Renal pelvis (tissue), 12 donors: Measurements from ENCODE around the gene ZBTB42. TPM values are rescaled to one million over a fixed set of nuclear protein-coding genes. Genes with fewer than 3 reads are reported as not detected.

ENCODE experiments used
- DNase-seq: peaks from one replicate; pipeline ENCODE4 v3.0.0-alpha.2; 2013
- long read RNA-seq, 16 experiments: transcript quantifications; one replicate each; lab custom pipeline, GENCODE V29; 2026
- polyA plus RNA-seq, 3 donors: library from polyadenylated mRNA; unstranded; fragments of 120-200 nt; gene quantifications; one replicate each; pipeline ENCODE4 v1.2.1, GENCODE V29; 2013; ENCODE audit not compliant: insufficient read length in 3 of 3

ZBTB42 gene
- 1 to 10 TPM; 4.7 to 5.4 (median 5.1) TPM for polyA plus RNA-seq
- long read RNA-seq, donor 1, transcript ZBTB42-201 (1 exons, 3,800 nt): major isoform, 8 of 9 reads
- long read RNA-seq, donor 1, partial matches to known transcripts: 0 of 9 reads
- long read RNA-seq, donor 1, other reads (novel, unspliced or antisense): 0 of 9 reads
- long read RNA-seq, donor 2, transcript ZBTB42-201 (1 exons, 3,800 nt): major isoform, 10 of 11 reads
- long read RNA-seq, donor 2, partial matches to known transcripts: 0 of 11 reads
- long read RNA-seq, donor 2, other reads (novel, unspliced or antisense): 0 of 11 reads
- long read RNA-seq, donor 3, transcript ZBTB42-201 (1 exons, 3,800 nt): major isoform, 9 of 10 reads
- long read RNA-seq, donor 3, partial matches to known transcripts: 0 of 10 reads
- long read RNA-seq, donor 3, other reads (novel, unspliced or antisense): 0 of 10 reads
- long read RNA-seq, donor 4, partial matches to known transcripts: 0 of 5 reads
- long read RNA-seq, donor 4, other reads (novel, unspliced or antisense): 0 of 5 reads
- long read RNA-seq, donor 5, partial matches to known transcripts: 0 of 2 reads
- long read RNA-seq, donor 5, other reads (novel, unspliced or antisense): 0 of 2 reads
- long read RNA-seq, donor 6, transcript ZBTB42-201 (1 exons, 3,800 nt): major isoform, 6 of 6 reads
- long read RNA-seq, donor 6, partial matches to known transcripts: 0 of 6 reads
- long read RNA-seq, donor 6, other reads (novel, unspliced or antisense): 0 of 6 reads
- long read RNA-seq, donor 7, transcript ZBTB42-201 (1 exons, 3,800 nt): major isoform, 5 of 5 reads
- long read RNA-seq, donor 7, partial matches to known transcripts: 0 of 5 reads
- long read RNA-seq, donor 7, other reads (novel, unspliced or antisense): 0 of 5 reads
- long read RNA-seq, donor 8, partial matches to known transcripts: 0 of 5 reads
- long read RNA-seq, donor 8, other reads (novel, unspliced or antisense): 0 of 5 reads
- long read RNA-seq, donor 9, transcript ZBTB42-201 (1 exons, 3,800 nt): major isoform, 7 of 8 reads
- long read RNA-seq, donor 9, partial matches to known transcripts: 0 of 8 reads
- long read RNA-seq, donor 9, other reads (novel, unspliced or antisense): 0 of 8 reads
- long read RNA-seq, donor 10, transcript ZBTB42-201 (1 exons, 3,800 nt): major isoform, 8 of 9 reads
- long read RNA-seq, donor 10, partial matches to known transcripts: 0 of 9 reads
- long read RNA-seq, donor 10, other reads (novel, unspliced or antisense): 0 of 9 reads
- long read RNA-seq, donor 11, partial matches to known transcripts: 0 of 4 reads
- long read RNA-seq, donor 11, other reads (novel, unspliced or antisense): 0 of 4 reads
- long read RNA-seq, donor 12, partial matches to known transcripts: 0 of 3 reads
- long read RNA-seq, donor 12, other reads (novel, unspliced or antisense): 0 of 3 reads
- long read RNA-seq, donor 13, partial matches to known transcripts: 0 of 2 reads
- long read RNA-seq, donor 13, other reads (novel, unspliced or antisense): 0 of 2 reads
- long read RNA-seq, donor 14: 0 reads
- long read RNA-seq, donor 15: 0 reads
- long read RNA-seq, donor 16, transcript ZBTB42-201 (1 exons, 3,800 nt): major isoform, 11 of 12 reads
- long read RNA-seq, donor 16, partial matches to known transcripts: 0 of 12 reads
- long read RNA-seq, donor 16, other reads (novel, unspliced or antisense): 0 of 12 reads

DNA sequence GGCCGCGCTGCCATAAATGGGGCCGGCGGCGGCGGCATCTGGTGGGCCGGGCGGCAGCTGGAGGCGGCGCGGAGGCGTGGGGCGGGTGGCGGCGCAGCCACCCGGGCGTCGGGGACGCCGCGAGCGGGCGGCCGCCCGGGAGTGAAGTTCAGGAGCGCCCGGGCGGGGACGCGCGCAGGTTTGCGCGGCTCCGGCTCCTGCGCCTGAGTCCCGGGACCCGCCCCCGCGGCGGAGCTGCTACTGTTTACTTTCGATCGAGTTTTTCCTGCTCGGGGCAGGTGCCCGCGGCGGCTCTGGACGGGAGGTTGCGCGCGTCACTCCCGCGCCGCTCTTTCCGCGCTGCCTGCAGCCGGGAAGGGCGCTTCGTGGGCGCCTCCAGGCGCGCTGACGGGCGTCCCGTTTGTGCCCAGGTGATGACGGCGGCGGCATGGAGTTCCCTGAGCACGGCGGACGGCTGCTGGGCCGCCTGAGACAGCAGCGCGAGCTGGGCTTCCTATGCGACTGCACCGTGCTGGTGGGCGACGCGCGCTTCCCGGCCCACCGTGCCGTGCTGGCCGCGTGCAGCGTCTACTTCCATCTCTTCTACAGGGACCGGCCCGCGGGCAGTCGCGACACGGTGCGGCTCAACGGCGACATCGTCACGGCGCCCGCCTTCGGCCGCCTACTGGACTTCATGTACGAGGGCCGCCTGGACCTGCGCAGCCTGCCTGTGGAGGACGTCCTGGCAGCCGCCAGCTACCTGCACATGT, at the start of gene ZBTB42:
ZBTB42 (plus strand) TSS at position 331 of the 749 bp plus-strand sequence; CDS start at position 428, 97 bp downstream.
- DNase-seq: no peak

DNA sequence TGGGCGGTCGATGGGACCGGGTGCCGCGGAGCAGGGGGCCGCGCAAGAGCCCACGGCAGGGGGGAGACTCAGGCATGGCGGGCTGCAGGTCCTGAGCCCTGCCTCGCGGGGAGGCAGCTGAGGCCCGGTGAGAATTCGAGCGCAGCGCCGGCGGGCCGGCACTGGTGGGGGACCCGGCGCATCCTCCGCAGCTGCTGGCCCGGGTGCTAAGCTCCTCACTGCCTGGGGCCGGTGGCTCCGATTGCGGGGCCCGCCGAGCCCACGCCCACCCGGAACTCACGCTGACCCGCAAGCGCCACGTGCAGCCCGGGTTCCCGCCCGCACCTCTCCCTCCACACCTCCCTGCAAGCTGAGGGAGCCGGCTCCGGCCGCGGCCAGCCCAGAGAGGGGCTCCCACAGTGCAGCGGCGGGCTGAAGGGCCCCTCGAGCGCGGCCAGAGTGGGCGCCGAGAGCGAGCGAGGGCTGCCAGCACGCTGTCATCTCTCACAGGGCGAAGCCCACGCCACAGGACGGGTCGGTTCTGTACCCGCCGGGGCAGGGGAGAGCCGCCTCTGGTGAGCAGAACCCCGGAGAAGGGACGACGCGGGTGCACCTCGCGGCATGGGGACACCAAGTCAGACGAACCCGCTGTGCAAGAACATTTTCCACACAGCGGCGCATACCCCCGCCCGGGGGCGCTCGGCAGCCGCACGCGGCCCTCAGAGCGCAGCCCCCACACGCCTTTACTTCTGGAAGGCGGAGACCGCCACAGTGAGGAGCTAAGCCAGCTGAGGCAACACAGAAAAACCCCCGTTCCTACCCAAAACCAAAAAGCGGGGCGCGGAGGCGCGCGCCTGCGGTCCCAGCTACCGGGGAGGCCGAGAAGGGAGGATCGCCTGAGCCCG, 49.1 kb upstream of the ZBTB42 start:
- no peak for DNase-seq

DNA sequence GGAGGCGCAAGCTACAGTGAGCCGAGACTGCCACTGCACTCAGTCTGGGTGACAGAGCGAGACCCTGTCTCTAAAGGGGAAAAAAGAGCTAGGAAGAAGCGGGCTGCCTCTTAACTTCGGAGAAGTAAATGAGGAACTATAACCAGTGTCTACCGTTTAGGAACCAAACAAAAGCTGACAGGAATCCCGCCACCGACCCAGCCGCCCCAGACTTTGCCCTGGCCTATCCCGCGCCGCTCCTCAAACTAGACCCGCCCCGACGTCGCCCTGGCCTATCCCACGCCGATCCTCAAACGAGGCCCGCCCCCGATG, 48.5 kb upstream of the ZBTB42 start:
- no peak for DNase-seq

- peak; percentile 99 for DNase-seq
Measured at GRCh38 chr14:104752735-104753527, 48.0 kb upstream of the ZBTB42 start, which contains the start of gene SIVA1. Gene SIVA1 (plus strand): TSS chr14:104753147. CDS start chr14:104753202, 55 bp downstream.

DNA sequence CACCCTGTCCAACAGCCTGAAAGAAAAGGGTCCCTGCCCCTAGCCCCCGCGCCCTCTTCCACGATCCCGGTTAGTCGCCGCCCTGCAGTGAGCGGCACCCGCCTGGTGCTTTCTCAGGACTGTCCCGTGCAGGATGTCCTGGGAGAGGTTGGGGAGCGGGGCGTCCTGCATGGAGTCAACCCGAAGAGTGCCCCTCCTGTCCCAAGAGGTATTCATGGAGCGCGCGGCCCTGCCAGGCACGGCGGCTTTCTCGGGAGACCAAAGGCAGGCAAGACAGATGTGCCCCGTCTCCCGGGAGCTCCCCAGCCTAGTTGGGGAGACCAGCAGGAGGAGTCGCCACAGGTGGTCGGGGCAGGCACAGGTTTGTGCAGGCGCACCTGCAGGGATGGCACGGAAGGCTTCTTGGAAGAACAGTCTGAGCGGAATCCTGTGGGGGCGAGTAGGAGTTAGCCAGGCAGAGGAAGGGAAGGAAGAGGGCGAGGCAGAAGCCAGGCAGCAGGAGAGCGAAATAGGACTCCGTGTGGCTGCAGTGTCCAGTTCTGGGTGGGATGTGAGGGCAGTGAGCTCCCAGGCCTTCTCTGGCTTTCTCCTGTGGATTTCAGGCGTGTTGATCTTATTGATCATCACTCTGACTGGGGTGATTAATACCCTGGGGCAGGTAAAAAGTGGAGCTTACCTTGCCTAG, 47.2 kb upstream of the ZBTB42 start:
- no peak for DNase-seq

- DNase-seq: no peak
Measured at GRCh38 chr14:104754213-104754851, 46.6 kb upstream of the ZBTB42 start.

- DNase-seq: no peak
Measured at GRCh38 chr14:104755621-104756020, 45.3 kb upstream of the ZBTB42 start.

GRCh38 chr14:104756477-104757237, 44.2 kb upstream of the ZBTB42 start:
- DNase-seq: no peak

- no peak for DNase-seq
Measured at GRCh38 chr14:104757238-104757585, 43.7 kb upstream of the ZBTB42 start.

DNA sequence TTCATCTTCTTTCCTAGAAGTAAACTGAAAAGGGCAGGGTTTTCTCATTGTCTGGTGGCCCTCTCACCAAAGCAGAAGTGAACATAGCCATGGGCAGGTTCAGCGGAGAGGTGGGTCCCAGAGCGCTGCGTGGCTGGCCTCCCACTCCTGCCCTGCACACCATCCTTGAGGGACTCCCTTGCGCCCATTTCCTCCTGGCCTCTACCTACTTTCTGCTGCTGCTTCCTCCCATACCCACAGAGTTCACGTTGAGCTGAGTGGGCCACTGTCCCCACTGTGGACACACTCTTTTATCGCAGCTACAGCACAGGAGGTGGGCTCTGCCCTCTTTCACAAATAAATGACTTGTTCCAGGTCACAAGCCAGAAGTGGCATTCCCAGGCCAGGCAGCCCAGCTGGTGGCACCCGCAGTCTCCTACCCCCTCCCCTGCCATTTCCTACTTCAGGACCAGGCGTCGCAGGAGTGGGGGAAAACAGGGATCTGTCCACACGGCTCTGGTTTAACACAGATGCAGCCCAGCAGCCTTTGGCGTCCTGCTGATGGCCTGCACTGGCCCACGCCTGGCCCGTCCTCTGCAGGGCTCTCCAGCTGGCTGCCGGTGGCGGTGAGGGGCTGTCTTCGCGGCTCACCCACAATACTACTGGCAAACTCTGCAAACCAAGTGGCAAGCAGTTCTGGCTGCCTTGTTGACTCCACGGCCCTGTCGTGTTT, 43.1 kb upstream of the ZBTB42 start:
- no peak for DNase-seq

DNA sequence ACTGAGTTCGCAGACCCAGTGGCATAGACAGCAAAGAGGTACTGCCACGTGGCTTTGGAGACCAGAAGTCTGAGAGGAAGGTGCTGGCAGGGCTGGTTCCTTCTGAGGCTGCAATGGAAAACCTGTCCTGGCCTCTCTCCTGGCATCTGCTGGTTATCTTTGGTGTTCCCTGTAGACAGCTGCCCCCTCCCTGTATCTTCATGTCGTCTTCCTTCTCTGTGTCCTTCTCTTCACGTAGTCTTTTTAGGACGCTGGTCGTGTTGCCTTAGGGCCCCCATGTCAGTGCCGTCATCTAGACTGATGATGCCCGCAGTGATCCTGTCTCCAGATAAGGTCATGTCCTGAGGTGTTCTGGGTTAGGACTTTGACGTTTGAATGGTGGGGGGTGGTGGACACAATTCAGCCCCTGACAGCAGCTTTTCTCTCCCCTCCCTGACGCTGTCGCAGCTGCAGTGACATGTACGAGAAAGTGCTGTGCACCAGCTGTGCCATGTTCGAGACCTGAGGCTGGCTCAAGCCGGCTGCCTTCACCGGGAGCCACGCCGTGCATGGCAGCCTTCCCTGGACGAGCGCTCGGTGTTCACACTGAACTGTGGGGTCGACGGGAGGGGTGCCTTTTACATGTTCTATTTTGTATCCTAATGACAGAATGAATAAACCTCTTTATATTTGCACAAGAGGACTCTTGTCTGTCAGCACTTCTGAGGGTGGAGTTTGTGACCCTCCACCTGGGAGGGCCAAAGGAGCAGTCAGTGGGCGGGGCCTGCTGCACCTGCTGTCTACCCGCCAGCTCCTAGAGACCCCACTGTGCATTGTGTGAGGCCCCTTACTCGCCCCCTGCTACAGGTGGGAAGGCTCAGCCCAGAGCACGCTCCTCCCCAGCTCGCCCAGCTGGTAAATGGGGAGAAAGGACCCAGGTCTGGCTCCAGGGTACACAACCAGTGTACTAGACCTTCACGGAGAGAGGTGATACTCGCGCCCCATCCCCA, 41.6 kb upstream of the ZBTB42 start:
- no peak for DNase-seq

DNA sequence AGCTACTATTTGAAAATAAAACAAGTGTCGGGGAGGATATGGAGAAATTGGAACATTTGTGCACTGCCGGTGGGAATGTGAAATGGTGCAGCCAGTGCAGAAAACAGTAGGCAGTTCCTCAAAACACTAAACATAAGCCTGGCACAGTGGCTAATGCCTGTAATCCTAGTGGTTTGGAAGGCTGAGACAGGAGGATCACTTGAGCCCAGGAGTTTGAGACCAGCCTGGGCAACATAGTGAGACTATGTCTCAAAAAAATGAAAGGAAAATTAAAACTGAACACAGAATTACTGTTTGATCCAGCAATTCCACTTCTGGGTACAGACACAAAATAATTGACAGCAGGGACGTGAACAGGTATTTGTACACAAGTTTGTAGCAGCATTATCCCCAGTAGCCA, 35.4 kb upstream of the ZBTB42 start:
- no peak for DNase-seq

DNA sequence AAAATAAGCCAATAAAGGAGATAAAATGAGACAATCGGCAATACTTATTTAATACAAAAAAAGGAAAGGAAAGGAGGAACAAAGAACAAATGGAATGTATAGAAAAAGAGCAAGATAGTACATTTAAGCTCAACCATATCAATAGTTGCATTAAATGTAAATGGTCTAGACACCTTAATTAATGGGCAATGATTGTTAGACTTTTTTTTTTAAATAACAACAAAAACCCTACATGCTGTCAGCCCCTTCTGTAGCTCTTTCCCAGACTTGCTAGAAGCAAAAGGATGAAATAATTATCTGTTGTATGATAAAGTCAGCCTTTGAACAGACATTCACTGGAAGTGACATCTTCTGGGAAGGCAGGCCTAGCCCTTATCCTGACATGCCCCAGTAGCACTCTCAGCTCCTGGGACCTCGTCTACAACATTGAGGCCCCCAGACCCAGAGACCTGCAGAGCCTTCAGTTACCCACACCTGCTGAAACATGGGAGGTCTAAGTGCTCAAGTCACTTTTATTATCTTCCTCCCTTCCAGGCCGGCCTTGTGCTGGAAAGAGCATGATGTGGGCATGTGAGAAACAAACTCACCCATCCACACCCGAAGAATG, 34.5 kb upstream of the ZBTB42 start:
- no peak for DNase-seq
